CD4-positive, alpha-beta T cell treated with Interleukin-17A for 1 hour (primary cell): ENCODE measurements around the gene TRIM71.
"Not testable (repeated sequence)": the region's sequence is repeated elsewhere in the genome, so short reads cannot be mapped to it uniquely, and the experiment has no call there.

Source experiments
- DNase-seq: peaks from one replicate; pipeline ENCODE4 v3.0.0-alpha.2; 2020

Gene TRIM71

DNA sequence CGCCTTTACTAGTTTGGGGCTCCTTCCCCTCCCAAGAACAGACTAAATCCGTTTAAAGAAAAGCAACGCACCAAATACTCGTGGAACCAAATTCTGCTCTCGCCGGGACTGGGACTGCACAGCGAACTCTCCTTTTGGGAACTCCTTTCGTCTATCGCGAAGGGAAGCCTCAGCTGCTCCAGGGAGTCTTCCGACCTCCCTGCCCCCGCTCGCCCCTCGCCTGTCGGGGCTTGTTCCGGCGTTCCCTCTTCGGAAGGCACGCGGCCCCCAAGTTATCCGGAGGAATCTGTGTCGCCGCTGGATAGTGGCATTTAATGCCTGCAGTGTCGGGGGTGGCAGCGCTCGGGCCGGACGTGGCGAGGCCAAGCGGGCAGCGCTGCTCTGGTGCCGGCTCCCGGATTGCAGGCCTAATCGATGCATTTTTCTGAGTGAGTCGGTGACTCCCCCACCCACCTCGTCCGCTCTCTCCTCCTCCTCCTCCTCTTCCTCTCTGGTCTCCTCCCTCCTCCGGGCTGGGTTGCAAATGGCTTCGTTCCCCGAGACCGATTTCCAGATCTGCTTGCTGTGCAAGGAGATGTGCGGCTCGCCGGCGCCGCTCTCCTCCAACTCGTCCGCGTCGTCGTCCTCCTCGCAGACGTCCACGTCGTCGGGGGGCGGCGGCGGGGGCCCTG lies at the start of gene TRIM71:
TSS of gene TRIM71 (plus strand) at position 440 of the 671 bp plus-strand sequence. CDS start at position 524, 84 bp downstream.
- no peak for DNase-seq

DNA sequence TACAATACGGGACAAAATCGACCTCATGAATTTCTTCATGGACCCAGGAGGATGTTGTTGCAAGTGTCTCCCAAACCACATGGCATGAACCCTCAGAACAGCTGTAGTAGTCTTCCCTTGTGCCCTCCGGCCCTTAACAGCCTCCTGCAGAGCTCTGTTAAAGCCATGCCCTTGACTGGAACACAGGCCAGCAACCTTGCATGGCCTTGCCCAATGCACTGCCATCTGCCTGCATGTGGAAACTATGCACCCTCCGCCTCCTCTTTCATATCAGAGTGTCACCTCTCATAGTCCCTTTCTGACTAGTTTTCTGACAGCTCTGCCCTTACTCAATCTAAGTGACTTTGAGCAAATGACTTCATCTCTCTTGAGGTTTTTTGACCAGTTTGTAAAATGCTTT lies 39.4 kb upstream of the TRIM71 start:
- DNase-seq = no peak

DNA sequence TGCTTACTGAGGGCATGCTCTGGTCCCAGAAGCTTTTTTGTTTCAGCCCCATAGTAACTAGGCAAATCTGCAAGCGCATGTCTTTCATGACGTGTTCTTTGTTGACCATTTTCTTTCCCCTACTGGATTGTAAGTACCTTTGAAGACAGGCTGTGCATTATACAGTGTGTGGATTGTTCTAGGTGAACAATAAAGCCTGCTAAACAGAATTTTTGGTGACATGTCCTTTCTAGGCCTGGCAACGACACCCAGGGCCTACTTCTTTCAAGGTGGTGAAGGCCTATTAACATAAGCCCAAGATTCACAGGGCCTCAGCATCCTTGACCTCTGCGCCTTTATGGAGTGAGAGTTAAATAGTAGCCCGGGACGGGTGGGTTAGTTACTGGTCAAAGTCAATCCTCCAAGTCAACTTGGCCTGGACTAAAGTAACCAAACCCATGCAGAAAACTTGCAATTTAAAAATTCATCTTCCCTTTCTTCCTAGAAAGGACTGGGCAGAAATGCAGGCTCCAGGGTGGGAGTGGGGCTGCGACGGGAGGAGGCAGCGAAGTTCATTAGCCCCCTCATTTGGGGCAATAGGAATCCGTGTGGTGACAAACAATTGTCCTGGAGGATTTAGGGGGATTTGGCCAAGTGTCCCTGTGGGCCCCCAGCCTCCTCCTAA lies 37.6 kb upstream of the TRIM71 start:
- no peak for DNase-seq

DNA sequence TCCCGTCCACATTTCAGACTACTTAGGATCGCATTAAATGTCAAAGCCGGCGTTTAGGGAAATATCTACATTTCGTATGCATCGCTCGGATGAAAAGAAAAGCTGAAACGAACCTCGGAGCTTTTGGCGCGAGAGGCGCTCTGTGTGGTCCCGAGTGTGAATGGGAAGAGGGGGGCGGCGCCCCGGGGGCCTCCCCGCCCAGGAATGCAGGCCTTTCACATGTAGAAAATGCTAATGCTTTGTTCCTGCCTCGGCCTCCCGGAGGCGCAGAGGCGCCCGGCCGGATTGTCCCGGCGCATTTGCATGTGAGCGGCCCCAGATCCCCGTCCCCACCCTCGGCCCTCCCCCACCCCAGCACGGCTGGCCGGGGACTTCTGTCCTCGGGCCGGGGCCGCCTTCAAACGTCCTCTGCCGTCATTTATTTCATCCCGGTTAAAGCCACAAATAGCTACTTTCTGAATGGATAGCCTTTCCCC lies 37.0 kb upstream of the TRIM71 start:
- DNase-seq = no peak

DNA sequence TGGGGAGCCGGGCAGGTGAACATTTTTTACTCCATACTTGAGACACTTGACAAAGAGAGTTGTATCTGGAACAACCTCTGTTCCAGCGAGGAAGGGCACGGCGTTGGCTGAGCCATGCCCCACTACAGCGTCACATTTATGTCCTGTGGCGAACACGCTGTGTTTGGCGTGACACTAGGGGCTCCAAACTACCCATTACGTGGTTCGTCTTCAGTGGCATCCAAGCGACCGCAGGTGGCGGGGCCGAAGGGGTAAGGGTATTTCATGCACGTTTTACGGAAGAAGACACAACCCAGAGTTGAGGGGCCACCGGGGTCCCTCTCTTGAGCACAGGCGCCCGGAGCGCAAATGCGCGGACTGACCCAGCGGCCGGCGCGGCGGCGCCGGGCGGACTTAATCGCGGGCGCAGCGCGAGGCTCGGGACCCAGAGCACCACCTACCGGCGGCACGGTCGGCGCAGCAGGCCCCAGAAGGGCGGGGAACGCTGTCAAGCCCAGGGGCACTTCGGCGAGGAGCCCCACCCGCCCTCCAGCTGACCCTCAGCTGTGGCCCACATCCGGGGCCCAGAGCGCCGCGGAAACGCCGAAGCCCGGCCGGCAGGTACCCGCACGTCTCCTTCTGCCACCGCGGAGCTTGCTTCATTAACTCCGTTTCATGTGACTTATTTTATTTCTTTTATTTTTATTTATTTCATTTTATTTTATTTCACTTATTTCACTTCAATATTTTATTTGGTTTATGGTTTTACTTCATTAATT lies 36.4 kb upstream of the TRIM71 start:
- DNase-seq = peak; percentile 53

DNA sequence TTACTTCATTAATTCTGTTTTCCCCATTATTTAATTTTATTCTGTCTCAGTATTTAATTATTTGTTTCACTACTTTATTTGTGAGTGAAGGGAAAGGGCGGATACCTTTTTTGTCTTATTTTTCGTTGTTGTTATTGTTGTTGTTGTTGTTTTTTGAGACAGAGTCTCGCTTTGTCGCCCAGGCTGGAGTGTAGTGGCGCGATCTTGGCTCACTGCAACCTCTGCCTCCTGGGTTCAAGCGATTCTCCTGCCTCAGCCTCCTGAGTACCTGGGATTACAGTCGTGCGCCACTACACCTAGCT lies 35.9 kb upstream of the TRIM71 start:
- DNase-seq = not testable (repeated sequence)

DNA sequence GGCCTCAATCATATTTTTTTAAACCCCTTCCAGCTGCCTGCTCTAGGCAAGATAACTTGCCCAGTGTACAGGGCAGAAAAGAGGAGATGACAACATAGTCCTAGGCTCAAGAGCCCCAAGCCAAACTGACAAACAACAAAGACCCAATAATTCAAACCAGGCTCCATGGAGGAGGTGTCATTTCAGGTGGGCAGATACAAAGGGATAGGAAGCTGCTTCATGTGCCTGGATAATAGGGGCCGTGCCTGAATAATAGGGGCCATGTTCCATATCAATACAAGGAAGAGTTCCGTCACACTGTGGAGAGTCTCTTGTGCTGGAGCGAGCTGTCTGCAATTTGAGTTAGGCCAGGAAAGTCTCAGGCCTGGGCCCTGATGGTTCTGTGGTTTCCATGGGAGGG lies 35.4 kb upstream of the TRIM71 start:
- no peak for DNase-seq

DNA sequence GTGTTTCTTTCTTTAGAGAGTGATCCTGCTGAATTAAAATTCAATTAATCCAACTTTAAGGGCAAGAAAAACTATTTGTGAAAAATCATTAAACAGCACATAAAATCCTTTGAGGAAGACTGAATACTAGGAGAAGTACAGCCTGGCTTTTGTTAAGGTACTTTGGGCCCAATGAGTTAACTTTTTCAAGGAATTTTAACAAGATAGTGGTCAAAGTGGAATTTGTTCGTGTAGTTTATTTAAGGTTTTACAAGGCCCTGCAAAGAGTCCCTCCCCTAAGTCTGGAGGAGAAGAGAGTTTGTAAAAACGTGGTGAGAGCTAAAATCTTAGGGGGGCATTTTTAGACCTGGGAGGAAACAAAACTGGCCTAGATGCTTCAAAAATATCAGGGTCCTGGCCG lies 26.0 kb upstream of the TRIM71 start:
- DNase-seq = no peak

DNA sequence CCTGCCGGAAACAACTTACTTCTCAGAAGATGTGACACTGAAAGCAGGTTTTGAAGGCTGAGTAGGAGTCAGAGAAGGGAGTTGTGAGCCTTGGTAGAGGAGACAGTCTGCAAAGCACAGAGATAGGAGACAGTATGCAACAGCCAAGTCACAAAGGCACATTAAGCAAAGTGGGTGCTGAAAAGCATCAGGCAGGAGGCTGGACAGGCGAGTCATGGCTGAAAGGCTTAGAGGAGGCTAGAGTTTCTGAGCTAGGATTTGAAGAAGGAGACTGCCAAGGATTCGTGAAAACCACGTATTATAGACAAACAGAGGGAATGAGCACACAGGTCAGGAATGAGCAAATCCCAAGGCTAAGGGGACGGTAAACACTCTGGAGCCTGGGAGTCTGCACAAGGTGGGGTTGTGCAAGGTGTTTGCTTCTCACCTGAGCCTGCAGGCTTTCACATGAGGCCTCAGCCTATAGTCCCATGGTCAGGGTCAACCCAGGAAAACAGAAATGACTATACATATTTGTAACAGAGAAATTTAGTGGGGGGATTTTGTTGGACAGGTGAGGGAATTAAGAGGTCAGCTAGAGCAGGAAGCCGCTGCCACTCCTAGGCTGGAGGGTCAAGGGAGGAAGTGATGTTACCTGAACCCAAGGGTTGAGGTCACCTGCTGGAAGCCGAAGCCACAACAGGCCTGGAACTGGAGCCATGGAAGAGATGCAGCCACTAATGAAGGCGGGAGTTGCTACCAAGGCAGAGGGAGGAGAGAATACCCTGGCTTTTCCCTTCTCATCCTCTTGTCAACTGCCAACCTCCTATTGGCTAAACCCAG lies 23.1 kb upstream of the TRIM71 start:
- DNase-seq = no peak

DNA sequence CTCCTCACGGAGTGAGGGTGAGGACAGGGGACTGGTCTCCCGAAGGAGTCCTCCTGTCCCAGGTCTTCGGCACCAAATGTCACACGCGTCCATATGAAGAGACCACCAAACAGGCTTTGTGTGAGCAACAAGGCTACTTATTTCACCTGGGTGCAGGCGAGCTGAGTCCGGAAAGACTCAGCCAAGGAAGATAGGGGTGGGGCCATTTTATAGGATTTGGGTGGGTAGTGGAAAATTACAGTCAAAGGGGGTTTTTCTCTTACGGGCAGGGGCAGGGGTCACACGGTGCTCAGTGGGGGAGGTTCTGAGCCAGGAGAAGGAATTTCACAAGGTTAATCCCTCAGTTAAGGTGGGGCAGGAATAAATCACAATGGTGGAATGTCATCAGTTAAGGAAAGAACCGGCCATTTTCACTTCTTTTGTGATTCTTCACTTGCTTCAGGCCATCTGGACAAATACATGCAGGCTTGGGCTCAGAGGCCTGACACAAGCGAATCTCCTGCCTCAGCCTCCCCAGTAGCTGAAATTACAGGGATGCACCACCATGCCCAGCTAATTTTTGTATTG lies 21.3 kb upstream of the TRIM71 start:
- not testable (repeated sequence) for DNase-seq

DNA sequence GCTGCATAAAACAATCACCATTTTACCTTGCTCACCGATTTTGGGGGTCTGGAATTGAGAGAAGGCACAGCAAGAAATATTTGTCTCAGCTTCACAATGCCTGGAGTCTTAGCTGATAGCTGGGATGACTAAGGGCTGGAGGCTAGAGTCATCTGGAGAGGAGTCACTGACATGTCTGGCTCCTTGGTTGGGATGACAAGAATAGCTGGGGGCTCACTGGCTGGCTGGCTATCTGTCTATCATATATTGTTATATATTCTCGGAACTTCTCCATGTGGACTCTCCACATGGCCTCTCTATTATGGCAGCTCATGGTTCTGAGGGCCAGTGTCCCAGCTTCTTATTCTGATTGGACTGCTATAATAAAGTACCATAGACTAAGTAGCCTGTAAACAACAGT lies 20.0 kb upstream of the TRIM71 start:
- no peak for DNase-seq

DNA sequence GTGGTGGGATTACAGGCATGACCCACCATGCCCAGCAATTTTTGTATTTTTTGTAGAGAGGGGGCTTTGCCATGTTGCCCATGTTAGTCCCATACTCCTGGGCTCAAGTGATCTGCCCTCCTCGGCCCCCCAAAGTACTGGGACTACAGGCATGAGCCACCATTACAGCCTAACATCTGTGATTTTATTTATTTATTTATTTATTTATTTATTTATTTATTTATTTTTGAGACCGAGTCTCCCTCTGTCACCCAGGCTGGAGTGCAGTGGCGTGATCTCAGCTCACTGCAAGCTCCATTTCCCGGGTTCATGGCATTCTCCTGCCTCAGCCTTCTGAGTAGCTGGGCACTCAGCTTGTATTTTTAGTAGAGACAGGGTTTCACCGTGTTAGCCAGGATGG lies 16.4 kb upstream of the TRIM71 start:
- DNase-seq = not testable (repeated sequence)

DNA sequence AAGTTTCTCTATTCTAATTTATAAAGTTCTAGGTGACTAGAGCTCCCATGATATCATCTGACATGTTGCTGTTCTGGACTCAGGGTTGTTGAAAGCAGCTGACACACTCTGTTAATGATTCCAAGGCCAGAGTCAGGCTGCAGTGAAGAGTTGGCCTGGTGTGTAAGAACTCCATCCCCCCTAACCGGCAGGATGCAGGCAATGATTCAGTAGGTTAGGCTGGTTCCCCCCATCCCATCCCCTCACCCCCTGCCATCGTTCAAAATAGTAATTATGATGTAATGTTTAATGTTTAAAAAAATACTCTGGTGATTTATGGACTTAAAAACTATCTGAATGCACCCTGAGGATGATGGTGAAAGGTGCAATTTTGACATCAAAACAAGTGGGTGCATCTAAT lies 4.6 kb upstream of the TRIM71 start:
- DNase-seq = no peak

DNA sequence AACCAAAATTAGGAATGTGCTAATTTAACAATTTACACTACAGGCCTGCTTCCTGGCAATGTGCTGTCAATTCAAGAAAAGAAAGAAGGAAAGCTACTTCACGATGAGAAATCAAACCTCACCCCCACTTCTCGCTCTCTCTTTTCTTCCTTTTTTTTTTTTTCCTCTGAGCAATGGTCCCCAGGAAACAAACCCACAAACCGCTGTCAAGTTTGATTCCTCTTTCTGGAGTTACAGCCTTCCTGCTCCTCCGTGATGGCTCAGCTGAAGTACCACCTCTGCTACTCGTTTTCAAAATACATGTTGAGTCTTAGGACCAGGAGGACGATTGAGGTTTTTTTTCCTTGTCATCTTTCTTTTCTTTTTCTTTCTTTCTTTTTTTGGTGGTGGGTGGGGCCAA lies 3.4 kb upstream of the TRIM71 start:
- no peak for DNase-seq

DNA sequence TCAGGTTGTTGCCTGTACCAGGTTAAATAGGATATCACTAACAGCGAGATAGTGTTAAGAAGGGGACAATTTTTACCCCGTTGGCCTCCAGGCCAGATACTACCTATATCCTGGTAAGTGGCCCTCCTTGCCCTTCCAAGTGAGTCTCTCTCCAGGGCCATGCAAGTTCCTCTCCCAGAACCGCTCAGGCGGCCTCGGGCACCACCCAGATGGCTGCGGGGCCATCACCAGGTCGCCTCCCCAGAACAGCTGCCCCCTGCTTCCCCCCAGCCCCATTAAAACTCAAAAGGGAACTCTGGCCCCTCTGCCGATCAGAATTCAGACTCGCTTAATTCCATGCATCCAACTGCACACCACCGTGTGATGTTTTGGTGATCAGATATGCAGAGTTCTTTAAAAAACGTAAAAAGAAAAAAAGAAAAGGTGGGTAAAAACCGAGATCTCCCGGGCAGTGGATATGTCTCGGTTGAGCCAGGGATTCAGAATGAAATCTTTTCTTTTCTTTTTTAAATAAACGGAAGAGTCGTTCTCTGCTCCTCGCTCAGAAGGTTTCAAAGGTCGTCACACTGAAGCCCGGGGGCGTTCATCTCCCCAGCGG lies 1.9 kb upstream of the TRIM71 start:
- no peak for DNase-seq

DNA sequence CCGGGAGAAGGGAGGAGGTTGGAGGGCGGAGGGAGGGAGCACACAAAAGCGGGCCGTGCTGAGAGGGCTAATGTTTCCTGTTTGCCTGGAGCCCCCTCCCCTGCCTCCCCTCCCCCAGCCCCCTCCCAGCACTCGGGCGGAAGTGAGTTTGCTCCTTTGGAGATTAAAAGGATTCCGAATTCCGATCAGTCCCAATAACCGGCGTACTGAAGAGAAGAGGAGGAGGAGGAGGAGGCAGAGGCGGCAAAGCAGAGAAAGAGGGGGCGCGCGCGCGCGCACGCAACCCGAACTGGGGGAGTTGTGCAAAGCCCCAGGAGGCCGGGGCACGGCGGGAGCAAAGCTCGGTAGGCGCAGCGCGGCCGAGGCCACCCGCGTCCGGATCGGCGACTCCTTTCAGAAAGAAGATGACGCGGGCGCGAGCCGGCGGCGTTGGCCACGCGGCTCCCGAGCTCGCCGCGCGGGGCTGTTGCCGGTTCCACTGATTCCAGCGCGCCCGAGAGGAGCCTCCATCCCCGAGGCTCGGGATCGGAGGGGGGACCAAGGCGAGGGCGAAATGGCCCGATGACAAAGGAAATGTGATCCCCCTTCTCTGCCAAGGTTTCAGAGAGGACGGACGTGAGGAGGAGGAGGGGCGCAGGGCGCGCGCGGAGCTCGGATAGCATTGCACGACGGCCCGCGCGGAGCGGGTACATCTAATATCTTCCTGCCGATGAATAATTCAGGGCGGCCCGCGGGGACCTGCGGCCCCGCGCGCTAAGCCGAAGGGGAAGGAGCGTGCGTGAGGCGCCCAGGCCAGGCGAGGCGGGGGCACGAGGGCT lies 1.1 kb upstream of the TRIM71 start:
- DNase-seq = no peak

DNA sequence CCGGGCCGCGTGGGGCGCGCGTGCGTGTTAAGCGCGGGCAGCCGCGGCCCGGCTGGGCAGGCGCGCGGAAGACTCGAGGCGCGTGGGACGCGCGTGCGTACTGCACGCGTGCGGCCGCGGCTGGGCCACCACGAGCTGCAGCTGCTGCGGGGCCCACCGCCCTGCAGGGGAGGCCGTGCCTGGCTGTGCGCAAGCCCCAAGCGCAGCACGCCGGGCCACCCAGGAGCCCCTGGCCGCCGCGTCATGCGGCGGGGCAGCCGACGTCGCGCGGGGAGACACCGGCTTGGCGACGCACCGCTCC lies 590 bp upstream of the TRIM71 start:
- DNase-seq = no peak

DNA sequence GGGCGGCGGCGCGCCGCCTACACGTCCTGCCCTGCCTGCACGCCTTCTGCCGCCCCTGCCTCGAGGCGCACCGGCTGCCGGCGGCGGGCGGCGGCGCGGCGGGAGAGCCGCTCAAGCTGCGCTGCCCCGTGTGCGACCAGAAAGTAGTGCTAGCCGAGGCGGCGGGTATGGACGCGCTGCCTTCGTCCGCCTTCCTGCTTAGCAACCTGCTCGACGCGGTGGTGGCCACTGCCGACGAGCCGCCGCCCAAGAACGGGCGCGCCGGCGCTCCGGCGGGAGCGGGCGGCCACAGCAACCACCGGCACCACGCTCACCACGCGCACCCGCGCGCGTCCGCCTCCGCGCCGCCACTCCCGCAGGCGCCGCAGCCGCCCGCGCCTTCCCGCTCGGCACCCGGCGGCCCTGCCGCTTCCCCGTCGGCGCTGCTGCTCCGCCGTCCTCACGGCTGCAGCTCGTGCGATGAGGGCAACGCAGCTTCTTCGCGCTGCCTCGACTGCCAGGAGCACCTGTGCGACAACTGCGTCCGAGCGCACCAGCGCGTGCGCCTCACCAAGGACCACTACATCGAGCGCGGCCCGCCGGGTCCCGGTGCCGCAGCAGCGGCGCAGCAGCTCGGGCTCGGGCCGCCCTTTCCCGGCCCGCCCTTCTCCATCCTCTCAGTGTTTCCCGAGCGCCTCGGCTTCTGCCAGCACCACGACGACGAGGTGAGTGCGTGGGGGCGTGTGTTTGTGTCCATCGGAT lies 602 bp downstream of the TRIM71 start:
- DNase-seq = no peak

DNA sequence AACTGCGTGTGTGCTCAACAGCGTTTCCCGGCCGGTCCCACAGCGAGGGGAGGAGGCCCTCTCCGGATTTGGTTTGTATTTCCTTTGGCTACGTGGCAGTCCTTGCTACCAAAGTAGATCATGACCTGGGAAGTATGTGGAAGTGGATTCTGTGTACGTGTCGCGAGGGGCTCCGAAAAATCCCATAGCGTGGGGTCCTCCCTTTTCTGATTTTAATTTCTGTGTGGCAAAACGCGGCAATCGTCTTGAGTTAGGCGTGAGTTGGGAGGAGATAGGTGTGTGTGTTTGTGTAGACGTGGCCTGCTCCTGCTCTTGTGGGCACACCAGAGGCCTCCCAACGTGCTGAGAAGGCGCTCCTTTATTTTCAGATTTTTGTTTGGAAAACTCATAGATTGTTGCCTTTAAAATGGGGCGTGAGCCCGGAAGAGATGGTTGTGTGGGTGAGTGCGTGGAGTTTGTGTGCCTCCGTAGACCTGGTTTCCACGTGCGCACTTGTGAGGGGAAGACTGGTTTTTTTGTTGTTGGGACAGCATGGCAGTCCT lies 1.2 kb downstream of the TRIM71 start:
- no peak for DNase-seq

DNA sequence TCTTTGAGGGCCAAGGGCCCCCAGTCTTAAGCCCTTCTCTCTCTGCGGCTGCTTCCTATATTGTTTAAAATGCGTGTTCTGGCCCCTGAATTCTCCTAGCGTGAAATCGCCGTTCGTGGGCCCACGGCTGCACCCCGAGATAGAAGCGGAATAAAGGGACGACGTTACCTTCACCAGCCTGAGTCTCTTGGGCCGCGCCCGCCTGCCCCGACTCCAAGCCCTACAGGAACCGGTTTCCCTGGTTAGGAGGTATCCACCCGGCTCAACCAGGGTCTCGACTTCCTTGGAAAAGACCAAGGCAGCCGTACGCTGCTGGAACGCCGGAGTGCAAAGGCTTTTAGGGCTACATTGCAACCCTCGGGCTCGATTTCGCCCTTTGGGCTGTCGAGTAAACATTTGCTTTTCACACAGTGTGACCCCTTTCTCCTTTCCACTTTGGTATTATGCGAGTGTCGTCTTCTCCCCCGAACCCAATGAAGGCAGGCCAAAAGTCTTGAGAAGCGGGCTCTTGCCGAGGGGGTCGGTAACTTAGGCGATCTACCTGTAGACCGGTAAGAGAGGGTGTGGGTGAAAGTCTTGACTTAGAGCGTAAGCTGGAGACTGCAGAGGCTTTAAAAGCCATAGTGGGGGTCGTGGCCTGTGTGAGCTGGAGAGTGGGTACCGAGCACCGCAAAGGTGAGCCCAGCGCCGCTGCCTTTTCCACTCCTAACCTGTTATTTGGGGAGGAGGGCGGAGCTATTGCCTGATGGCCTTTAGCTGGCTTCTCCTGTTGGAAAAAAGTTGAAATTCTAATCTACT lies 2.0 kb downstream of the TRIM71 start:
- DNase-seq = no peak
